Tibial artery (tissue), 4 donors: ENCODE data around the gene RANBP10.

Experiments used
- DNase-seq, 2 donors: peaks; one replicate each; pipeline ENCODE4 v3.0.0-alpha.2; 2019
- H3K27ac ChIP-seq, 2 donors: fragments of 200-600 bp; sonication (generic) in 1 of 2; 1 replicate in 1 of 2; 2 replicates in 1 of 2; pipeline ENCODE4 v1.5.1; 2018 to 2019; ENCODE audit warnings: mild to moderate bottlenecking in 1 of 2
- H3K27me3 ChIP-seq, 2 donors: fragments of 200-600 bp; sonication (generic) in 1 of 2; one replicate each; pipeline versions ENCODE4 v1.5.1 to v1.6.0; 2016 to 2019
- H3K36me3 ChIP-seq, 3 donors: fragments of 200-600 bp; sonication (generic) in 2 of 3; one replicate each; pipeline ENCODE4 v1.5.1; 2016 to 2019; ENCODE audit warnings: mild to moderate bottlenecking in 2 of 3
- H3K4me1 ChIP-seq, 4 donors: fragments of 200-600 bp; sonication (generic) in 2 of 4; 1 replicate in 3 of 4; 2 replicates in 1 of 4; pipeline ENCODE4 v1.5.1; 2016 to 2019
- H3K4me3 ChIP-seq, 2 donors: fragments of 200-600 bp; sonication (generic) in 1 of 2; 1 replicate in 1 of 2; 2 replicates in 1 of 2; pipeline ENCODE4 v1.5.1; 2018 to 2019; ENCODE audit warnings: mild to moderate bottlenecking in 2 of 2
- H3K9me3 ChIP-seq, 3 donors: fragments of 200-600 bp; sonication (generic) in 1 of 3; one replicate each; pipeline ENCODE4 v1.5.1; 2016 to 2019
- intact Hi-C: fragments of 100-400 bp; cut with DNase I; formaldehyde crosslinking; loops from one replicate; pipeline ENCODE4 v1.15.0; 2023; ENCODE audit warnings: low total_unique reads
- TF ChIP-seq, protein P1 (sequence below), 2 experiments: fragments of 200-600 bp in 1 of 2; fragments of 450-650 bp in 1 of 2; IDR thresholded peaks; one replicate each; pipeline ENCODE4 v1.5.1; 2017 to 2019; ENCODE audit warnings: antibody characterized with exemption in 2 of 2, mild to moderate bottlenecking in 1 of 2, moderate library complexity in 1 of 2

RANBP10 gene

DNA sequence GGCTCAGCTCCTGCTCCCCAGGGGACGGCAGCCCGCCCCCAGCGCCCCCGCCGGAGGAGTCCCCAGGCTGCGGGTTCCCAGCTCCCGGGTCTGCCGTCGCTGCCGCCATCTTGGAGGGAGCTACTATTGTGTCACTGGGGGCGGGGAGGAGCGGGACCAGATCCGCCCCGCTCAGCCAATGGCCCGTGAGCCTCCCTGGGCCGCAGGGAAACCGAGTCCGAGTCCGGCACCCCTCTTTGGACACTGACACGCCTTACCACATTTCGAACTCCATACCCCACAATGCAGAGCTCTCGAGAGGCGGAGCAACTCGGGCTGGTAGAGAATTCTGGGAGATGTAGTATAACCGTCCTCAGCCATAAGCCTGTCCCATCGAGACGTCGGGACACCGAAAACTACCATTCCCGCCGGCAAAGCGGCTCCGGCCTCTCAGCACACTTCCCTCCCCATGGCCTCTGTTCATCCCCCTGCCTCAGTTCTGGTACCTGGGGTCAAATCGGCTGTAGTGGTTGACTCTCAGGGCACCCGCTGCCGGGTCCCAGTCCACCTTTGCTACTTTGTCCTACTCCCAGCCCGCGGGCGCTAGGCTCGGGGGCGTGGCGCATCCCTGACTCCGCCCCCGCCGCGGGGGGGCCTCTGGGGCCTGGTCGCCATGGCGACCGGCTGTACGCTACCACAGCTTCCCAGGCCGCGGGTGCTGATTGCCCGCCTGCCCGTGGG, at the start of gene RANBP10, which contains the start of gene TSNAXIP1:
RANBP10 (minus strand) TSS at position 133 of the 720 bp plus-strand sequence; CDS start at position 109, 24 bp downstream.
TSNAXIP1 (plus strand) TSS at position 462 of the 720 bp plus-strand sequence. CDS start 261 bp downstream, outside the sequence.
- peak within 1 kb of the TSS; percentile 86 to 89 for H3K27ac ChIP-seq
- no peaks in the 10 kb centered on the region for H3K27me3 ChIP-seq
- peaks cover 4 to 31% (median 5%) of the 10 kb centered on the region in 3 donors for H3K36me3 ChIP-seq
- TF ChIP-seq, protein P1, sequence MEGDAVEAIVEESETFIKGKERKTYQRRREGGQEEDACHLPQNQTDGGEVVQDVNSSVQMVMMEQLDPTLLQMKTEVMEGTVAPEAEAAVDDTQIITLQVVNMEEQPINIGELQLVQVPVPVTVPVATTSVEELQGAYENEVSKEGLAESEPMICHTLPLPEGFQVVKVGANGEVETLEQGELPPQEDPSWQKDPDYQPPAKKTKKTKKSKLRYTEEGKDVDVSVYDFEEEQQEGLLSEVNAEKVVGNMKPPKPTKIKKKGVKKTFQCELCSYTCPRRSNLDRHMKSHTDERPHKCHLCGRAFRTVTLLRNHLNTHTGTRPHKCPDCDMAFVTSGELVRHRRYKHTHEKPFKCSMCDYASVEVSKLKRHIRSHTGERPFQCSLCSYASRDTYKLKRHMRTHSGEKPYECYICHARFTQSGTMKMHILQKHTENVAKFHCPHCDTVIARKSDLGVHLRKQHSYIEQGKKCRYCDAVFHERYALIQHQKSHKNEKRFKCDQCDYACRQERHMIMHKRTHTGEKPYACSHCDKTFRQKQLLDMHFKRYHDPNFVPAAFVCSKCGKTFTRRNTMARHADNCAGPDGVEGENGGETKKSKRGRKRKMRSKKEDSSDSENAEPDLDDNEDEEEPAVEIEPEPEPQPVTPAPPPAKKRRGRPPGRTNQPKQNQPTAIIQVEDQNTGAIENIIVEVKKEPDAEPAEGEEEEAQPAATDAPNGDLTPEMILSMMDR (IDR thresholded peaks at IDR 0.05): no peak
- intact Hi-C loops: loop anchor here (5.0 kb wide), 1 partner anchor 139 kb away; the partner anchor contains the start of genes C16orf86 and ENKD1
- peak within 1 kb of the TSS; percentile 91 for H3K4me3 ChIP-seq
- no peaks in the 10 kb centered on the region for H3K9me3 ChIP-seq
- H3K4me1 ChIP-seq: peaks cover 0 to 25% (median 17%) of the 10 kb centered on the region in 4 donors
- DNase-seq: peak; percentile 99

DNA sequence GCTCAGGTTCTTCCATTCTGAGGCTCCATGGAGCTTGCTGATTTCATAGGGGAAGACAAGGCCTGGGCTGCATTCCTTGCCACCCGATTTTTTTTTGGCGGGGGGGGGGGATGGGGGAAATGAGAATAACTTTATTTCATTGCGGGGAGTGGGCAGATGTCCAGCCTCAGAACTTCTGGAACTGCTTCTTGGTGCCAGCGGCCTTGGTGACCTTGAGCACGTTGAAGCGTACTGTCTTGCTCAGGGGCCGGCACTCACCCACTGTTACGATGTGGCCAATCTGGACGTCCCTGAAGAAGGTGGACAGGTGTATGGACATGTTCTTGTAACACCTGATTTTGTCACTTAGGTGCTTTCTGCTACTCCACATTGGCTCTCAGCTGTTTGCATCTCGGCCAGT, 49.4 kb upstream of the RANBP10 start:
- no peak overlapping the region for H3K27ac ChIP-seq
- no peak for DNase-seq
- no peak overlapping the region for H3K4me3 ChIP-seq
- H3K27me3 ChIP-seq: no peaks in the 10 kb centered on the region
- peaks cover 0 to 52% (median 33%) of the 10 kb centered on the region in 4 donors for H3K4me1 ChIP-seq
- H3K9me3 ChIP-seq: no peaks in the 10 kb centered on the region
- TF ChIP-seq, protein P1 (IDR thresholded peaks at IDR 0.05): no peak
- intact Hi-C loops: no loop called here
- H3K36me3 ChIP-seq: no peaks in the 10 kb centered on the region

DNA sequence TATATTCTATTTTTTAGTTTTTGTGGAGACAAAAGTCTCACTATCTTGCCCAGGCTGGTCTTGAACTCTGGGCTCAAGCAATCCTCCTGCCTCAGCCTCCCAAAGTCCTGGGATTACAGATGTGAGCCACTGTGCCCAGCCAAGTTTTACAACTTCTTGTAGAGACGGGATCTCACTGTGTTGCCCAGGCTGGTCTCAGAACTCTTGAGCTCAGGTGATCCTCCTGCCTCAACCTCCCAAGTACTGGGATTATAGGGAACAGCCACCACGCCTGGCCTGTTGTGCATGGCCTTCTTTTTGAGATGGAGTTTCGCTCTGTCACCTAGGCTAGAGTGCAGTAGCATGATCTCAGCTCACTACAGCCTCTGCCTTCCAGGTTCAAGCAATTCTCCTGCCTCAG, 47.3 kb upstream of the RANBP10 start:
- Histone ChIP-seq H3K9me3 (no peaks in the 10 kb centered on the region), H3K27ac (no peak overlapping the region), H3K4me1 (peaks cover 0 to 58% (median 37%) of the 10 kb centered on the region in 4 donors), H3K4me3 (no peak overlapping the region), H3K36me3 (no peaks in the 10 kb centered on the region), H3K27me3 (no peaks in the 10 kb centered on the region)
- intact Hi-C loops: no loop called here
- TF ChIP-seq, protein P1 (IDR thresholded peaks at IDR 0.05): no peak
- no peak for DNase-seq

DNA sequence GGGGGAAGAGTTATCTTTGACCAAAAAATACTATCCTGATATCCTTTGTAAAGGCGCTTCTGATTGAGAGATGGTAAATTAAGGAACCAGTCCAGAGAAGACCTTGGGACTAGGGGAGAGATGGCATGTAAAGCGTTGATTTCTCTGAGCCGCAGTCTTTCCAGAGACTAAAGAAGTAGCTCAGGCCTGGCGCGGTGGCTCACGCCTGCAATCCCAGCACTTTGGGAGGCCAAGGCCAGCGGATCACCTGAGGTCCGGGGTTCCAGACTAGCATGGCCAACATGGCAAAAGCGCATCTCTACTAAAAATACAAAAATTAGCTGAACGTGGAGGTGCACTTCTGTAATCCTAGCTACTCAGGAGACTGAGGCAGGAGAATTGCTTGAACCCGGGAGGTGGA, 41.8 kb upstream of the RANBP10 start:
- TF ChIP-seq, protein P1 (IDR thresholded peaks at IDR 0.05): no peak
- peaks cover 7 to 64% (median 47%) of the 10 kb centered on the region in 4 donors for H3K4me1 ChIP-seq
- no peak for DNase-seq

DNA sequence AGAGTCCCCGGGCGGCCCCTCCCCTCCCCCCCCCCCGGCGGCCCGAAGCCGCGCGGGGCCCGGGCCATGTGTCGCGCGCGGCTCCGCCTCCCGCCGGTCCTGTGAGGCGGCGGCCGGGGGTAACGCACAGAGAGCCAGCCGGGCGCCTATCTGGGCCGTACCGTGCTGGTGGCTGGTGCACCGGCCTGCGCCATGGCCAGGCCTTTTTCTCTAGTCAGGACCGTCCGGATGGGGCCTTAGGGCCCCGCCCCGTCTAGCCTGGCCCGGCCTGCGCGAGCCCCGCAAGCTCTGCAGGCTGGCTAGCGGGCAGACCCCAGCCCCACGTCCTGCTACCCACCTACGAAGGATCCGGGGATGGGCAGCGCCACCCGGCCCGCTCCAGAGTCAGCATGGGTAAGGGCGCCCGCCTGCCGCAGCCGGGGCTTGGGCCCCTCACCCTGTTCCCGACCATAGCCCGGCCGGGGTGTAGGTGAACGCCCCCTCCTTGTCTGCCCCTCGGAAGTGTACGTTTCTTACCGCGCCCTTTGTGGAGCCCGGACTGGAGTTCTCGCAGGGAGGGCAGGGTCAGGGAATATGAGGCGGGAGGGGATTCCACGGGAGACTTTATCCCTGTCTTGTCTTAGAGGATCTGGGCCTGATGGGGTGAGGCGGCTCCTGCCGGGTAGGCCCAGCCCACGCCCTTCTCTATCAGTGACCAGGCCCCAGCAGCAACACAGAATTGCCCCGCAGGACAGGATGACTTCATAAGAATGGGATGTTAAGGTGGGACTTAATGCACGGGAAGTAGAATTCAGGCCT, 40.9 kb upstream of the RANBP10 start, which contains the start of gene CENPT:
CENPT (minus strand) TSS at position 630 of the 798 bp plus-strand sequence. CDS start 13,834 bp downstream, outside the sequence.
- Histone ChIP-seq H3K4me1 (peaks cover 7 to 66% (median 48%) of the 10 kb centered on the region in 4 donors), H3K9me3 (no peaks in the 10 kb centered on the region), H3K27ac (peak within 1 kb of the TSS; percentile 97 to 99), H3K36me3 (no peaks in the 10 kb centered on the region), H3K4me3 (peak within 1 kb of the TSS; percentile 73 to 80), H3K27me3 (no peaks in the 10 kb centered on the region)
- TF ChIP-seq, protein P1 (IDR thresholded peaks at IDR 0.05): no peak
- intact Hi-C loops: no loop called here
- DNase-seq: peak in 1 of 2 donors; percentile 70

More for the DNA sequence above, 41.8 kb upstream of the RANBP10 start:
- intact Hi-C loops: no loop called here
- Histone ChIP-seq H3K9me3 (no peaks in the 10 kb centered on the region), H3K27me3 (no peaks in the 10 kb centered on the region), H3K36me3 (no peaks in the 10 kb centered on the region), H3K4me3 (peak overlapping the region; percentile 73 to 80), H3K27ac (peak overlapping the region; percentile 97 to 99)
